AG09319 (cell line): ENCODE measurements around the gene CFAP299.

Experiments used
- DNase-seq: peaks from one replicate; pipeline ENCODE4 v3.0.0-alpha.2; 2010; ENCODE audit warnings: low read depth; ENCODE audit errors: extremely low read depth
- CTCF ChIP-seq: IDR thresholded peaks from 2 replicates; pipeline ENCODE4 v1.5.1; 2011; ENCODE audit warnings: low read depth, mild to moderate bottlenecking, inconsistent platforms, low read length, moderate library complexity

Gene CFAP299

DNA sequence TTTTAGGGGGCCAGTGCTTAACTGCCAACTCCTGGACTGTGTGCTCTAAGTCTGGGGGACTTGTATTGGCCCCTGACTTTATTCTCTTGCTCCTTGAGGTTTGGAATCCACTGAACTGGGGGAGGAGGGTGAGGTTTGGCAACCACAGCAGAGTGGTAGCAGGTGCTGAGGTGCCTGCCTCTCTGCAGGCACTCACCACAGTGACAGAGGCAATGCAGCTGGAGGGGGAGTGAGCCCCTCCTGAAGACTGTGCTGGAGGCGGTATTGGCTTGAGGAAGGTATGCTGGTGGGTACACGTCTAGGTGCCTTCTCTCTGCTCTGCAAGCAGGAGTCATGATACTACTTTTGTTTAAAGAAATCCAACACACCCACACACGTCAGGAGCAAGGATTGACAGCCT lies 24.6 kb downstream of the CFAP299 start:
- TF ChIP-seq CTCF, result no peak
- DNase-seq, result no peak

DNA sequence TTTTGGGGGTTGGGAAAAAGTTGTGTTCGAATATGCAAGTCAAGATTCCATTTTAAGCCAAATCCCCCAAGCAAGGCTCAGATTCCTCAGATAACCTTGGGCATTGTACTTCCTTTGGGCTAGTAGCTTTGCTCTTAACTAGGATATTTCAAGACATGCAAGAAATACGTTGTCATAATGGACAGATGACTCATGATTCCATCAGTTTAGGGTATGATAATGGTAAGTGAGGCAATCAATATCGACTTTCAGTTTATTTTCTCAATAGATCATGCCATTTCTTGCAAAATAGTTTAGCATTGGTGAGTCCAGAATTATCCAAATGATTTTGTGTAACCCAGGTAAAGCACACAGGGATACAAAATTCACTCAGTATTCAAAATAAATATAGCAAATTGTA lies 25.4 kb downstream of the CFAP299 start:
- no peak for DNase-seq
- no peak for TF ChIP-seq CTCF

- no peak for DNase-seq
These were observed 25.9 kb downstream of the CFAP299 start for GRCh38 chr4:80361329-80361900.

GRCh38 chr4:80362578-80363181 lies 27.1 kb downstream of the CFAP299 start:
- no peak for DNase-seq
- TF ChIP-seq CTCF, result peak; percentile 84

More at GRCh38 chr4:80361329-80361900, 25.9 kb downstream of the CFAP299 start:
- TF ChIP-seq CTCF, result peak; percentile 30

GRCh38 chr4:80365928-80366327 lies 30.4 kb downstream of the CFAP299 start:
- TF ChIP-seq CTCF, result peak; percentile 81
- peak; percentile 52 for DNase-seq

DNA sequence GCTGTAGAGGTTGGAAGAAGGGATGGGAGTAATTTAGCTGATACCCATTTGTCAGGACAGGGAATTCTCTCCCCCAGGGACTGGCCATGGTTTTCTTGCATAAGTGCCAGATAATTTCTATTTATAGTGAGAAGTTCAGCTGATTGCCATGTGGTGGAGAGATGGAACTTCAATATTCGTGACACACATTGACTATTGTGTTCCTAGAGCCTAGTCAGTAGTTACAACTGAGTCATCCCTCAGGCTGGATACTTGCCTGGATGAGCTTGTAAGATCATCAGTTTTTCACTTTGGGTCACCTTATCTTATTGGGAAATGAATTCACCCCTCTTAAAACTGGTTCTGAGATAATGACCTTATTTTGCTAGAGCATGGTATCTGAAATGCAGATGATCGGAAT lies 32.2 kb downstream of the CFAP299 start:
- DNase-seq, result no peak
- TF ChIP-seq CTCF, result no peak

- TF ChIP-seq CTCF, result no peak
- DNase-seq, result no peak
These were observed 35.1 kb downstream of the CFAP299 start for GRCh38 chr4:80370635-80371034.
